Activated gamma-delta T cell (primary cell): Measurements from ENCODE around the gene ADORA2A.

Experiments used
- DNase-seq: peaks from one replicate; lab custom pipeline; 2025; lab: John Stamatoyannopoulos, UW

ADORA2A gene

GRCh38 chr22:24453853-24454252 lies 26.5 kb downstream of the ADORA2A start:
- DNase-seq: no peak

- no peak for DNase-seq
These were observed 27.6 kb downstream of the ADORA2A start for GRCh38 chr22:24455039-24455438.

- DNase-seq: no peak
These were observed 28.5 kb downstream of the ADORA2A start for GRCh38 chr22:24455751-24456426.

- DNase-seq: no peak
These were observed 30.6 kb downstream of the ADORA2A start for GRCh38 chr22:24457894-24458420.

GRCh38 chr22:24459911-24460310 lies 32.5 kb downstream of the ADORA2A start:
- DNase-seq: no peak

- no peak for DNase-seq
These were observed 33.2 kb downstream of the ADORA2A start for GRCh38 chr22:24460418-24461089.

- no peak for DNase-seq
These were observed 35.8 kb downstream of the ADORA2A start for GRCh38 chr22:24463071-24463760.

- no peak for DNase-seq
These were observed 38.2 kb downstream of the ADORA2A start for GRCh38 chr22:24465566-24465965.

- DNase-seq: no peak
These were observed 38.6 kb downstream of the ADORA2A start for GRCh38 chr22:24465975-24466374.

- DNase-seq: no peak
These were observed 39.4 kb downstream of the ADORA2A start for GRCh38 chr22:24466716-24467328.

GRCh38 chr22:24467340-24467739 lies 39.9 kb downstream of the ADORA2A start:
- DNase-seq: no peak

- no peak for DNase-seq
These were observed 44.2 kb downstream of the ADORA2A start for GRCh38 chr22:24471570-24471969.

GRCh38 chr22:24473284-24473683 lies 45.9 kb downstream of the ADORA2A start:
- no peak for DNase-seq

- DNase-seq: no peak
These were observed 46.8 kb downstream of the ADORA2A start for GRCh38 chr22:24474221-24474620.

- no peak for DNase-seq
These were observed 47.4 kb downstream of the ADORA2A start for GRCh38 chr22:24474649-24475255.

- DNase-seq: no peak
These were observed 54.2 kb downstream of the ADORA2A start for GRCh38 chr22:24481641-24482040.

GRCh38 chr22:24482575-24482974 lies 55.2 kb downstream of the ADORA2A start:
- DNase-seq: no peak

GRCh38 chr22:24482998-24483397 lies 55.6 kb downstream of the ADORA2A start:
- no peak for DNase-seq

- no peak for DNase-seq
These were observed 56.7 kb downstream of the ADORA2A start for GRCh38 chr22:24483976-24484545.

GRCh38 chr22:24485170-24485569 lies 57.8 kb downstream of the ADORA2A start:
- DNase-seq: no peak

GRCh38 chr22:24485608-24486007 lies 58.2 kb downstream of the ADORA2A start:
- DNase-seq: no peak

- DNase-seq: no peak
These were observed 59.1 kb downstream of the ADORA2A start for GRCh38 chr22:24486501-24486921.
